T-helper 1 cell treated with Interleukin-12 subunit alpha and Interleukin-12 subunit beta and Interleukin-4 antibody, amounts not matched to agents 30 μg/mL and 1 μg/mL, for 36 hours (primary cell): ENCODE data around the gene MAN2B1.

Experiments
- H3K27ac Mint-ChIP-seq: one replicate; pipeline ENCODE4 v1.8.0; 2021; ENCODE audit warnings: mild to moderate bottlenecking, mixed read lengths
- H3K27me3 Mint-ChIP-seq: one replicate; pipeline ENCODE4 v1.8.0; 2021; ENCODE audit warnings: low read depth, mixed read lengths
- H3K36me3 Mint-ChIP-seq: one replicate; pipeline ENCODE4 v1.8.0; 2021; ENCODE audit warnings: low read depth, mixed read lengths
- H3K4me1 Mint-ChIP-seq: one replicate; pipeline ENCODE4 v1.8.0; 2021; ENCODE audit warnings: low read depth, mixed read lengths
- H3K4me3 Mint-ChIP-seq: one replicate; pipeline ENCODE4 v1.8.0; 2021; ENCODE audit warnings: mild to moderate bottlenecking, moderate library complexity, mixed read lengths
- H3K9me3 Mint-ChIP-seq: one replicate; pipeline ENCODE4 v1.8.0; 2021; ENCODE audit warnings: mixed read lengths

The MAN2B1 gene

DNA sequence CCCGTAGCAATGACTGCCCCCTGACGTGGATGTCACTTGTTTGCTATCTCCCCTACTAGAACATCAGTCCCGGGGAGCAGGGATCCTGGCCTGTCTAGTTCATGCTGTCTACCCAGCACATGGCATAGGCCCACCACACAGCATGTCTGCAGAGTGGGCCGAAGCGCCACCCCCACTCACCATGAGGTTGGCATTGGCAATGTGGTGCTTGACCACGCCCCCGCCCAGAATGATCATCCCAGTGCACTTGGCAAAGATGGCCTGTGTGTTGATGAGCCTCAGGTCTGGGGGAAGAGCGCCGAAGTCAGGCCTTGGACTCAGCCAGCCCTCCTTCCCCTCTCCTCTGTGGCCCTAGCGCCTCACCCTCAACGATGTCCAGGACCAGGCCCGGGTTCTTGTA is 10.4 kb upstream of the MAN2B1 start:
- no peaks in the 10 kb centered on the region for H3K9me3 Mint-ChIP-seq
- H3K27ac Mint-ChIP-seq, result no peak overlapping the region
- no peak overlapping the region for H3K4me3 Mint-ChIP-seq
- H3K4me1 Mint-ChIP-seq, result peaks cover 17% of the 10 kb centered on the region
- peaks cover 39% of the 10 kb centered on the region for H3K36me3 Mint-ChIP-seq
- H3K27me3 Mint-ChIP-seq, result no peaks in the 10 kb centered on the region

DNA sequence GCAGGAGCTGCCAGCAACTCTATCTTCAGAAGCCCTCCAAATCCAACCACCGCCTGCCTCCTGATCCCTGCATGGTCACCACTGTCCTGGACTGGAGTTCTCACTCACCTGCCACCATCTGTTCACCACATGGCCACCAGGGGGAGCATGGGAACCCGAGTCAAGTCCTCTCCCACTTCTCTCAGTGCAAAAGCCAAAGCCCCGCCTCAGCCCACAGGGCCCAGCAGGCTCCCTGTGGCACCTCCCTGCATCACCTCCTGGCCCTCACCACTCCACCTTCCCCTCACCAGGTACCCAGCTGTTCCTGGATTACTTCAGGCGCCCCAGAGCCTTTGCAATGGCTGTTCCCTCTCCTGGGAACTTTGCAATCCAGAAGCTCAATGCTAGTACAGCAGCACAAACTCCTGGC is 9.8 kb upstream of the MAN2B1 start:
- Mint-ChIP-seq H3K27ac (no peak overlapping the region), H3K36me3 (peaks cover 40% of the 10 kb centered on the region), H3K27me3 (no peaks in the 10 kb centered on the region), H3K4me3 (no peak overlapping the region), H3K9me3 (no peaks in the 10 kb centered on the region), H3K4me1 (peaks cover 18% of the 10 kb centered on the region)

DNA sequence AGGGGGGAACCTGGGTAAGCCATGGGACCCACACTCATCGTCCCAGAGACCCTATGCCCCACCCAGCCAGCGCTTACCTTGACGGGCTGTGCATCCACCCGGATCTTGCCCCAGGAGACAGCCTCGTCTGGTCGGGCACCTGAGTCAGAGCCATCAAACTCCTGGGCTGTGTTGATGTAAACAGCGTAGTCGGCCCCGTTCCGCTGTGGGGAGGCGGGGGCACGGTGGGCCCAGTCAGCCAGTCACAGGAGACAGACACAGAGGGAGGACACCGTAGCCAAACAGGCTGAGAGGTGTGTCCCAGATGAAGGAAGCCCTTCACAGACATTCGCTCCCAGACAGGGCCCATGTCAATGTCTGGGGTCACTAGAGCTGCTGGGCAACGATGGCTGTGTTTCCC is 9.4 kb upstream of the MAN2B1 start:
- no peaks in the 10 kb centered on the region for H3K27me3 Mint-ChIP-seq
- H3K4me3 Mint-ChIP-seq, result no peak overlapping the region
- H3K36me3 Mint-ChIP-seq, result peaks cover 36% of the 10 kb centered on the region
- peaks cover 14% of the 10 kb centered on the region for H3K4me1 Mint-ChIP-seq
- H3K9me3 Mint-ChIP-seq, result no peaks in the 10 kb centered on the region
- no peak overlapping the region for H3K27ac Mint-ChIP-seq

DNA sequence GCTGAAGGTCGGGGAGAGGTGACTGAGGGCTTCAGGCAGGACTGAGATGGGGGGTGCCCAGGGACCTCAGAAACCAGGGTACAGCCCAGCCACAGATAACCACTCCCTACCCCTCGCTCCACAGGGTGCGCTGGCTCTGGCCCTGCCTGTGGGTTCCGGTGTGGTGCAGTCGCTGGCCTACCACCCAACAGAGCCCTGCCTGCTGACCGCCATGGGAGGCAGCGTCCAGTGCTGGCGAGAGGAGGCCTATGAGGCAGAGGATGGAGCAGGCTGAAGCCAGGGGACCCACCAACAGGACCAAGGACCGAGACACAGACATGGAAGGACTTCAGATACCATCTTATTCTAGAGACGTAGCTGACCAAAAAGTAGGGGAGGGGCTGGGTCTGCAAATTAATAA is 8.9 kb upstream of the MAN2B1 start:
- Mint-ChIP-seq H3K4me1 (peaks cover 13% of the 10 kb centered on the region), H3K36me3 (peaks cover 34% of the 10 kb centered on the region), H3K9me3 (no peaks in the 10 kb centered on the region), H3K4me3 (no peak overlapping the region), H3K27ac (no peak overlapping the region), H3K27me3 (no peaks in the 10 kb centered on the region)

DNA sequence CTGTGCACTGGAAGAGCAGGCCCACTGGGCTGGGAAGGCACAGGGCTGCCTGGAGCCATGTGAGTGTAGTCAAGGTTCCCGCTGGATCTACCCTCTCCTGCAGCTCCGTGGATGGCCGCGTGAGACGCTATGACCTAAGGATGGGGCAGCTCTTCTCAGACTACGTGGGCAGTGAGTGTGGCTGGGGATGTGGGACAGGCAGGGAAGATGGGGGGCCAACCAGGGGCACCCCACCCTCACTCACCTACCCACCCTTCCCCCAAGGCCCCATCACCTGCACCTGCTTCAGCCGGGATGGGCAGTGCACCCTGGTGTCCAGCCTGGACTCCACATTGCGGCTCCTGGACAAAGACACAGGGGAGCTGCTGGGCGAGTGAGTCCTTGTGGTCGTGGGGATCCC is 6.2 kb upstream of the MAN2B1 start:
- H3K4me1 Mint-ChIP-seq, result peaks cover 26% of the 10 kb centered on the region
- H3K4me3 Mint-ChIP-seq, result no peak overlapping the region
- no peaks in the 10 kb centered on the region for H3K9me3 Mint-ChIP-seq
- peaks cover 28% of the 10 kb centered on the region for H3K36me3 Mint-ChIP-seq
- no peaks in the 10 kb centered on the region for H3K27me3 Mint-ChIP-seq
- no peak overlapping the region for H3K27ac Mint-ChIP-seq

DNA sequence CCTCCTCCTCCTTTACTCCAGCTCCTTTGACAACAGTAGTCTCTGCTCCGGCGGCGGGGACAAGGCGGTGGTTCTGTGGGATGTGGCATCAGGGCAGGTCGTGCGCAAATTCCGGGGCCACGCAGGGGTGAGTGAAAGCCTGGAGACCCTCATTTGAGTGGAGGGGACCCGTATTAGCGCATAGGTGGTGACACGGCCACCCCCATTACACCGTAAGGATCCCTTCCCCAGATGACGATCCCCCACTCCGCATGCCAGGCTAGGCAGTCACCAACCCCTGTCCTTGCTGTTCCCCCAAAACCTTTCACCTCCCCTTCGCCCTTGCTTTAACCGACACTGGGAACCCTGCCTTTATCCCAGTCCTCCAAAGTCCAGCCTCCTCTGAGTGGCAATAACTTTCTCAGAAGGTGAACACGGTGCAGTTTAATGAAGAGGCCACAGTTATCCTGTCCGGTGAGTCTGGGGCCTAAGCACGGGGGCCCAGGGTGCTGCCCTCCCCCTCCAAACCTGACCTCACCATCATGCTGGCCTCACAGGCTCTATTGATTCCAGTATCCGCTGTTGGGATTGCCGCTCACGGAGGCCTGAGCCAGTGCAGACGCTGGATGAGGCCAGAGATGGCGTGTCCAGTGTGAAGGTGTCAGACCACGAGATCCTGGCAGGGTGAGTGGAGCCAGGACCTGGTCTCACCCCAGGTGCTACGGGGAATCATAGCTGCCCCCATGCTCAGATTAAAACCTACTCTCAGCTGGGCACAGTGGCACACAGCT is 3.8 kb upstream of the MAN2B1 start:
- Mint-ChIP-seq H3K4me3 (peak overlapping the region; percentile 99), H3K4me1 (peaks cover 27% of the 10 kb centered on the region), H3K27me3 (no peaks in the 10 kb centered on the region), H3K9me3 (no peaks in the 10 kb centered on the region), H3K27ac (peak overlapping the region; percentile 100), H3K36me3 (peaks cover 19% of the 10 kb centered on the region)

DNA sequence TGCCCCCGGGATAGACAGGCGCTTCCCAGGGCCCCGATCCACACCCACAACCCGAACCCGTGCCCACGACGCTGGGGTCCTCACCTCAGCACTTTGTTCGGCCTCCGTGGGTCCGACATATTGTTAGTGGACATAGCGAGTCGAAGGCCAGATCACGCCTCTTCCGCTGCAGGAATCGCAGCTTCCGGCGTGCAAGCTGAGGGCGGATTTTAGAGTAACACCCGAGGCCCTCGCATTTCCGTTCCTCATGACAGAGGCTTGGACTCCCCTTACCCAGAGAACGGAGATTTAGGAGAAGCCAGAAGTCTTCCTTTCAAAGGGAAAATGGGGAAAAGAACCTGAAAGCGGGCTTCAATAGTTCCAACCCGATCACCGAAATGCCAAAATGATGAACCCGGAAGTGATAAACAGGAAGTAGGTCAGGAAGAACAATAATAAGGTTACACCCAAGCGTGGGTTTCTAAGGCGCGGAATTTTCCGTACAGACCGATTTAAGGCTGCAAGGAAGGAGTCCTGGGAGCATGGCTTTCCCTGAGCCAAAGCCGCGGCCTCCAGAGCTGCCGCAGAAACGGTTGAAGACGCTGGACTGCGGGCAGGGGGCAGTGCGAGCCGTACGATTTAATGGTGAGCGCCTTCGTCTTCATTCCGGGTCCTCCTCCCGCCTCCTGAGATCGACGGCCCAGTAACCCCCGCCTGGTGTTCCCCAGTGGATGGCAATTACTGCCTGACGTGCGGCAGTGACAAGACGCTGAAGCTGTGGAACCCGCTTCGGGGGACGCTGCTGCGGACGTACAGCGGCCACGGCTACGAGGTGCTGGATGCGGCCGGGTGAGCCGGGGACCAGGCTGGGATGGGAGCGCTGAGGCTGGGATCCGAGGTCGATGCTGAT is 3.0 kb upstream of the MAN2B1 start:
- Mint-ChIP-seq H3K4me3 (peak overlapping the region; percentile 99), H3K36me3 (peaks cover 22% of the 10 kb centered on the region), H3K4me1 (peaks cover 31% of the 10 kb centered on the region), H3K27ac (peak overlapping the region; percentile 100), H3K27me3 (no peaks in the 10 kb centered on the region), H3K9me3 (no peaks in the 10 kb centered on the region)

DNA sequence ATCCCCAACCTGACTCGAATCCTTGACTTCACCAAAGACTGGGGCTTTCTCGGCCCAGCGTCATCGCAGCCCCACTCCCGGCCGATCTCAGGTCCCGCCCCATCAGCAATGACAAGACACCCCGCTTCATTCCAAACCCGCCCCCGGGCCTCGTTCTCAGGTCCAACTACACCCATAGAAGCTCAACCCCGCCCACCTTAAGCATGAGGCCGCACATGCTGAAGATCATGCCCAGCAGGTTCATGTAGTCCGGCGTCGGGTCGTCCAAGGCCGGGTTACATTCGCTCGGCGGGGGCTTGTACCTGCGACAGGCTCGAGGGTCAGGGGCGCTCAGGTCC is 2.4 kb upstream of the MAN2B1 start:
- peaks cover 31% of the 10 kb centered on the region for H3K4me1 Mint-ChIP-seq

DNA sequence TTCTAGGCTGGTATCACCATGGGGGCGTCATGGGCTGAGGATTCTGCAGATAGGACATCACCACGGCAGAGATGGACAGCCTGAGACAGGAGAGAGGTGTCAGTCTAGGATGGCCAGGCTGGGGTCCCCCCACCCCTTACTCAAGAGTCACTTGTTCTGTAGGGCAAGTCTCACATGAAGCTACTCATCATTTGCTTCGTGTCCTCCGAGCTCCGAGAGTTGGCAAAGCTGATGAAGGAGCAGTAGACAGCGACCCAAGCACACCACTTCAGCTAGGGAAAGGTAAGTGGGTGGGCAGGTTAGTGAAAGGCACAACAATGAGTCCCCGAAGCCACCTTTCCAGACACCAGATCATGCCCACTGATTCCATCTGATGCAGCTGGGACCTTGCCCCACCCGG is 1.8 kb upstream of the MAN2B1 start:
- peaks cover 31% of the 10 kb centered on the region for H3K4me1 Mint-ChIP-seq
- H3K27ac Mint-ChIP-seq, result peak overlapping the region; percentile 100
- no peaks in the 10 kb centered on the region for H3K27me3 Mint-ChIP-seq
- H3K4me3 Mint-ChIP-seq, result peak overlapping the region; percentile 99
- H3K36me3 Mint-ChIP-seq, result peaks cover 20% of the 10 kb centered on the region
- no peaks in the 10 kb centered on the region for H3K9me3 Mint-ChIP-seq

More for the DNA sequence above, 2.4 kb upstream of the MAN2B1 start:
- peaks cover 18% of the 10 kb centered on the region for H3K36me3 Mint-ChIP-seq
- no peaks in the 10 kb centered on the region for H3K27me3 Mint-ChIP-seq
- peak overlapping the region; percentile 99 for H3K4me3 Mint-ChIP-seq
- H3K9me3 Mint-ChIP-seq, result no peaks in the 10 kb centered on the region
- peak overlapping the region; percentile 100 for H3K27ac Mint-ChIP-seq

DNA sequence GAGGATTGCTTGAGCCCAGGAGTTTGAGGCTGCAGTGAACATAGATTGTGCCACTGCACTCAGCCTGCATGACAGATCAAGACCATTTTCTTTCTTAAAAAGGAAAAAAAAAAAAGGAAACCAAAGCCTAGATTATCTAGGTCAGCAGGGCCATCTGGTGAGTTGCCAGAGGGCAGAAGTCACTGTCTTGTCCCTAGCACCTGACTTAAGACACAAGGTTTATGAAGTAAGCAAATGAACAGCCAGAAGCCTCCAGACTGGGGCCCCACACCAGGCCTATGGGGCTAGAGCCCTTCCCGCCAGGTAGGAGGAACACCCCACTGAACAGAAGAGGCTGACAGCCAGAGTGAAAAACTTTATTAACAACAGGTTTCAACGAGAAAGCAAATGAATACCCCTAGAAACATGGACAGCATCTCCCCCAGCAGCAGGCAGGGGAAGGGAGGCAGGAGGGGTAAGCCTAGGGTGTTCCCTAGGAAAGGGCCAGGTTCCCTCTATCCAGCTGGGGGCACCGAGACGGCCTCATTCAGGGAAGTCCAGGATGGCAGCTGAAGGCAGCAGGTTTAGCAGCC is 1.3 kb upstream of the MAN2B1 start:
- Mint-ChIP-seq H3K27ac (peak overlapping the region; percentile 26), H3K27me3 (no peaks in the 10 kb centered on the region), H3K9me3 (no peaks in the 10 kb centered on the region), H3K36me3 (peaks cover 25% of the 10 kb centered on the region), H3K4me3 (peak overlapping the region; percentile 99), H3K4me1 (peaks cover 31% of the 10 kb centered on the region)

DNA sequence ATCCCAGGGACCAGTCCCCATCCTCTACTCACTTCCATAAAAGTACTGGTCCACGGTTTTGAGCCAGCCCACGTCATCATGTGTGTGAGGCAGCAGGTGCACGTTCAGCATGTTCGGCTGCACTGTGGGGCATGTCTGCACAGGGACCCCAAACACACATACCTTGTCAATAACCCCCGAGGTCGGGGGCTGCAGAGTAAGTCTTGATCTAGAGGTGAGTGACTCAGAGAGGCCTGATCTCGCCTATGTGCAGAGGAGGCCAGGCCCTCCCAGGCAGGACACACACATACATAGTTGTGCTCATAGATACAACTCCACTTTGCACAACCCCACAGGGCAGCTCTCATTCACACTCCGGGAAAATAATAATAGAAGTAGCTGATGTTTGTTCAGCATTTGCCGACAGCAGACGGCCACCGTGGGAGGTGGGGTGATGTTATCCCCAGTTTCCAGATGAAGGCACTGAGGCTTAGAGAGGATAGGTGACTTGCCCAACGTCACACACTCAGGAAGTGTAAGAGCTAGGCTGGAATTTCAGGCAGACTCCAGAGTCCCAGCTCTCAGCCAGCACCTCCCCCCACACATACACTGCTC is 774 bp downstream of the MAN2B1 start:
- peaks cover 23% of the 10 kb centered on the region for H3K36me3 Mint-ChIP-seq

DNA sequence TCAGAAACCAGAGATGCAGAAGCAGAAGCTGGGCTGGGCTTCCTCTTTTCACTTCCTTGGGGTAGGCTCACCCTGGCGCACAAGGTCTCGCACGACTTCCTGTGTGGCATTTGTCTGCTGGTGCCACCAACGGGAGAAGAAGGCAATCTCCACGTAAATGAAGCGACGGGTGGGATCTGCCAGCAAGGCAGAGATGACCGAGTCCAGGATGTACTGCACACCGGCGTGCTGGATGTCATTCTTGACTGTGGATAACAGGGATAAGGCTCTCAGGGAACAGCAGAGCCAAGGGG is 1.3 kb downstream of the MAN2B1 start:
- Mint-ChIP-seq H3K9me3 (no peaks in the 10 kb centered on the region), H3K36me3 (peaks cover 26% of the 10 kb centered on the region), H3K27ac (peak overlapping the region; percentile 88), H3K4me3 (peak overlapping the region; percentile 92), H3K27me3 (no peaks in the 10 kb centered on the region), H3K4me1 (peaks cover 29% of the 10 kb centered on the region)

More for the DNA sequence above, 774 bp downstream of the MAN2B1 start:
- Mint-ChIP-seq H3K27ac (peak overlapping the region; percentile 88), H3K27me3 (no peaks in the 10 kb centered on the region), H3K4me1 (peaks cover 27% of the 10 kb centered on the region), H3K4me3 (peak overlapping the region; percentile 92), H3K9me3 (no peaks in the 10 kb centered on the region)

DNA sequence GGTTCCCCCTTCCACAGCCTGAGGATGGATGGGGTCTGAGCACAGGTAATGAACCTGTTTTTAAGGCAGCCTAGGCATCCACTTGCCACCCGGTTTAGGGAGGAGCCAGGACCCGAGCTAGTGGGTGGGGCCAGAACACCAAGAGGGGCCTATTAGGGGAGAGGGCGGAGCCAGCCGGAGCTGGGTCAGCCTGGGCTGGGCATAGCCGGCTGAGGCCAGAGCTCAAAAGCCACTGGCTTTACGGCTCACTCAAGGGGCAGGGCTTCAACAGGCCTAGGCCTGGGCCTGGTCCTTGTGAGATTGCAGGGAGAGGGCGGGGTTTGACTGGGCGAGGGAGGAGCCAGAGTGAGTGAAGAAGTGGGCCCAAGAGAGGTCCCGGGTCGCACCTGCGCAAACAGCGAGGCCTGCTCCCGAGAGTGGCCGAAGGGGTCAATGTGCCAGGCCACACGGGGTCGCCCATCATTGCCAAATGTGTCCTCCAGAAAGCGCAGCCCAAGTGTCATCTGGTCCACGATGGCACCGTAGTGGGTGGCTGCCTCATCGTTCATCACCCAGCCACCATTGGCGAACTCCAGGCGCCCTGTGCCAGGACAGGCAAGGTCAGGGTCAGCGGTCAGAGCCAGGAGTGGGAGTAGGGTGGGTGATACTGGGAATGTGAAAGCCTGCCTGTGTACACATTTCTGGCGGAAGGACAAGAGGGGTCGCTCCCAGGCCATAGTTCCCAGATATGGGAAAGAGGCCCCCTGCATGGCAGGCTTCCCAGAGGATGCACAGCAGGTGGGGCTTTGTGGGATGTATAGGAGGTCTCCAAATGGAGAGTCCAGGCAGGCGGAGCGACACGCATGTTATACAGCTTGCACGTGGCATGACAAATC is 1.9 kb downstream of the MAN2B1 start:
- H3K4me1 Mint-ChIP-seq, result peaks cover 29% of the 10 kb centered on the region

DNA sequence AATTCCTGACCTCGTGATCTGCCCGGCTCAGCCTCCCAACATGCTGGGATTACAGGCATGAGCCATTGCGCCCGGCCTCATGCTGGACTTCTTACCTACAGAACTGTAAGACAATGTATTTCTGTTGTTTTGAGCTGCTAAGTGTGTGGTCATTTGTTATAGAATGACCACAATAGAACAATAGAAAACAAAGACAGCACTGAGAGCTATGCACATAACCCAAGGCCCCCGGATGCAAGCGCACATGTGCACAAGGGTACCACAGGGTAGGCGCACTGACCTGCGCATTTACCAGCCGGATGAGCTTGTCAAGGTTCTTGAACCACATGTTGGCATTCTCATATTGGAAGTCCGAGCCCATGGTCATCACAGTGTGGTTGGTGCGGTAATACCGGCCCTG is 5.6 kb downstream of the MAN2B1 start:
- H3K27ac Mint-ChIP-seq, result no peak overlapping the region
- no peak overlapping the region for H3K4me3 Mint-ChIP-seq
- no peaks in the 10 kb centered on the region for H3K27me3 Mint-ChIP-seq
- peaks cover 11% of the 10 kb centered on the region for H3K4me1 Mint-ChIP-seq
- peaks cover 36% of the 10 kb centered on the region for H3K36me3 Mint-ChIP-seq
- H3K9me3 Mint-ChIP-seq, result no peaks in the 10 kb centered on the region

More for the DNA sequence above, 1.9 kb downstream of the MAN2B1 start:
- H3K4me3 Mint-ChIP-seq, result peak overlapping the region; percentile 92
- no peaks in the 10 kb centered on the region for H3K27me3 Mint-ChIP-seq
- H3K27ac Mint-ChIP-seq, result peak overlapping the region; percentile 88
- no peaks in the 10 kb centered on the region for H3K9me3 Mint-ChIP-seq
- H3K36me3 Mint-ChIP-seq, result peaks cover 29% of the 10 kb centered on the region
